ENCODE measurements around the gene COL4A1. TPM values are rescaled to one million over a fixed set of nuclear protein-coding genes. Genes with fewer than 3 reads are reported as not detected.

The COL4A1 gene
- total RNA-seq, 1 donor from 2014 or later, result not detected

- Mint-ChIP-seq H3K36me3 (ENCODE audit: low read depth) (no peaks in the 10 kb centered on the region), H3K27ac (no peak overlapping the region), H3K27me3 (ENCODE audit: insufficient read depth) (peaks cover 34% of the 10 kb centered on the region), H3K4me3 (no peak overlapping the region), H3K9me3 (no peaks in the 10 kb centered on the region), H3K4me1 (ENCODE audit: low read depth) (no peaks in the 10 kb centered on the region)
- intact Hi-C loops (cut with micrococcal nuclease), result no loop called here
- DNase-seq (ENCODE audit: low spot score), result no peak
Measured at GRCh38 chr13:110347535-110348308, 40.8 kb upstream of the COL4A1 start.

GRCh38 chr13:110347088-110347487, 40.1 kb upstream of the COL4A1 start:
- Mint-ChIP-seq H3K36me3 (ENCODE audit: low read depth) (no peaks in the 10 kb centered on the region), H3K9me3 (no peaks in the 10 kb centered on the region), H3K27me3 (ENCODE audit: insufficient read depth) (peaks cover 36% of the 10 kb centered on the region), H3K27ac (no peak overlapping the region), H3K4me1 (ENCODE audit: low read depth) (no peaks in the 10 kb centered on the region), H3K4me3 (no peak overlapping the region)
- intact Hi-C loops (cut with micrococcal nuclease), result no loop called here
- DNase-seq (ENCODE audit: low spot score), result no peak

- H3K4me1 Mint-ChIP-seq (ENCODE audit: low read depth), result peaks cover 3% of the 10 kb centered on the region
- no peak for DNase-seq (ENCODE audit: low spot score)
- H3K27ac Mint-ChIP-seq, result no peak overlapping the region
- intact Hi-C loops (cut with micrococcal nuclease), result no loop called here
- no peak overlapping the region for H3K4me3 Mint-ChIP-seq
- H3K27me3 Mint-ChIP-seq (ENCODE audit: insufficient read depth), result peaks cover 39% of the 10 kb centered on the region
- peaks cover 3% of the 10 kb centered on the region for H3K9me3 Mint-ChIP-seq
- peaks cover 1% of the 10 kb centered on the region for H3K36me3 Mint-ChIP-seq (ENCODE audit: low read depth)
Measured at GRCh38 chr13:110346661-110347067, 39.7 kb upstream of the COL4A1 start.

- Mint-ChIP-seq H3K4me3 (no peak overlapping the region), H3K27me3 (ENCODE audit: insufficient read depth) (peaks cover 40% of the 10 kb centered on the region), H3K9me3 (peaks cover 6% of the 10 kb centered on the region), H3K27ac (no peak overlapping the region), H3K4me1 (ENCODE audit: low read depth) (peaks cover 13% of the 10 kb centered on the region), H3K36me3 (ENCODE audit: low read depth) (peaks cover 5% of the 10 kb centered on the region)
- DNase-seq (ENCODE audit: low spot score), result no peak
- intact Hi-C loops (cut with micrococcal nuclease), result no loop called here
Measured at GRCh38 chr13:110345701-110346100, 38.7 kb upstream of the COL4A1 start.

GRCh38 chr13:110345266-110345665, 38.3 kb upstream of the COL4A1 start:
- intact Hi-C loops (cut with micrococcal nuclease), result no loop called here
- Mint-ChIP-seq H3K4me1 (ENCODE audit: low read depth) (peaks cover 17% of the 10 kb centered on the region), H3K4me3 (no peak overlapping the region), H3K27ac (no peak overlapping the region), H3K9me3 (peaks cover 7% of the 10 kb centered on the region), H3K36me3 (ENCODE audit: low read depth) (peaks cover 5% of the 10 kb centered on the region), H3K27me3 (ENCODE audit: insufficient read depth) (peaks cover 37% of the 10 kb centered on the region)
- no peak for DNase-seq (ENCODE audit: low spot score)

GRCh38 chr13:110344320-110344719, 37.4 kb upstream of the COL4A1 start:
- H3K4me3 Mint-ChIP-seq, result no peak overlapping the region
- intact Hi-C loops (cut with micrococcal nuclease), result no loop called here
- H3K27ac Mint-ChIP-seq, result no peak overlapping the region

GRCh38 chr13:110343241-110343865, 36.4 kb upstream of the COL4A1 start:
- no peak for DNase-seq (ENCODE audit: low spot score)
- intact Hi-C loops (cut with micrococcal nuclease), result no loop called here
- Mint-ChIP-seq H3K36me3 (ENCODE audit: low read depth) (peaks cover 5% of the 10 kb centered on the region), H3K4me1 (ENCODE audit: low read depth) (peaks cover 33% of the 10 kb centered on the region), H3K27ac (no peak overlapping the region), H3K4me3 (no peak overlapping the region), H3K9me3 (peaks cover 9% of the 10 kb centered on the region), H3K27me3 (ENCODE audit: insufficient read depth) (peaks cover 34% of the 10 kb centered on the region)

More at GRCh38 chr13:110344320-110344719, 37.4 kb upstream of the COL4A1 start:
- peaks cover 5% of the 10 kb centered on the region for H3K36me3 Mint-ChIP-seq (ENCODE audit: low read depth)
- peaks cover 36% of the 10 kb centered on the region for H3K27me3 Mint-ChIP-seq (ENCODE audit: insufficient read depth)
- peaks cover 9% of the 10 kb centered on the region for H3K9me3 Mint-ChIP-seq
- peaks cover 26% of the 10 kb centered on the region for H3K4me1 Mint-ChIP-seq (ENCODE audit: low read depth)
- DNase-seq (ENCODE audit: low spot score), result no peak

GRCh38 chr13:110342474-110342873, 35.5 kb upstream of the COL4A1 start:
- H3K27ac Mint-ChIP-seq, result no peak overlapping the region
- peaks cover 30% of the 10 kb centered on the region for H3K27me3 Mint-ChIP-seq (ENCODE audit: insufficient read depth)
- no peak overlapping the region for H3K4me3 Mint-ChIP-seq

GRCh38 chr13:110341445-110342244, 34.7 kb upstream of the COL4A1 start:
- no peak for DNase-seq (ENCODE audit: low spot score)
- Mint-ChIP-seq H3K36me3 (ENCODE audit: low read depth) (peaks cover 5% of the 10 kb centered on the region), H3K4me3 (peak overlapping the region; percentile 61), H3K27ac (no peak overlapping the region), H3K4me1 (ENCODE audit: low read depth) (peaks cover 33% of the 10 kb centered on the region), H3K27me3 (ENCODE audit: insufficient read depth) (peaks cover 30% of the 10 kb centered on the region), H3K9me3 (peaks cover 9% of the 10 kb centered on the region)
- intact Hi-C loops (cut with micrococcal nuclease), result no loop called here

More at GRCh38 chr13:110342474-110342873, 35.5 kb upstream of the COL4A1 start:
- Mint-ChIP-seq H3K9me3 (peaks cover 9% of the 10 kb centered on the region), H3K36me3 (ENCODE audit: low read depth) (peaks cover 5% of the 10 kb centered on the region), H3K4me1 (ENCODE audit: low read depth) (peaks cover 33% of the 10 kb centered on the region)
- no peak for DNase-seq (ENCODE audit: low spot score)
- intact Hi-C loops (cut with micrococcal nuclease), result no loop called here

GRCh38 chr13:110340812-110341444, 34.0 kb upstream of the COL4A1 start:
- H3K9me3 Mint-ChIP-seq, result peaks cover 12% of the 10 kb centered on the region
- DNase-seq (ENCODE audit: low spot score), result peak; percentile 38
- H3K4me1 Mint-ChIP-seq (ENCODE audit: low read depth), result peaks cover 33% of the 10 kb centered on the region
- peak overlapping the region; percentile 82 for H3K27ac Mint-ChIP-seq
- H3K36me3 Mint-ChIP-seq (ENCODE audit: low read depth), result peaks cover 5% of the 10 kb centered on the region
- peak overlapping the region; percentile 61 for H3K4me3 Mint-ChIP-seq
- H3K27me3 Mint-ChIP-seq (ENCODE audit: insufficient read depth), result peaks cover 33% of the 10 kb centered on the region
- intact Hi-C loops (cut with micrococcal nuclease), result no loop called here

- Mint-ChIP-seq H3K27ac (peak overlapping the region; percentile 75), H3K4me3 (peak overlapping the region; percentile 48), H3K27me3 (ENCODE audit: insufficient read depth) (peaks cover 31% of the 10 kb centered on the region), H3K36me3 (ENCODE audit: low read depth) (peaks cover 5% of the 10 kb centered on the region), H3K9me3 (peaks cover 14% of the 10 kb centered on the region), H3K4me1 (ENCODE audit: low read depth) (peaks cover 33% of the 10 kb centered on the region)
- intact Hi-C loops (cut with micrococcal nuclease), result no loop called here
- no peak for DNase-seq (ENCODE audit: low spot score)
Measured at GRCh38 chr13:110339975-110340550, 33.1 kb upstream of the COL4A1 start.

- DNase-seq (ENCODE audit: low spot score), result no peak
- Mint-ChIP-seq H3K4me1 (ENCODE audit: low read depth) (peaks cover 33% of the 10 kb centered on the region), H3K4me3 (no peak overlapping the region), H3K36me3 (ENCODE audit: low read depth) (peaks cover 5% of the 10 kb centered on the region), H3K27me3 (ENCODE audit: insufficient read depth) (peaks cover 32% of the 10 kb centered on the region), H3K9me3 (peaks cover 14% of the 10 kb centered on the region), H3K27ac (no peak overlapping the region)
- intact Hi-C loops (cut with micrococcal nuclease), result no loop called here
Measured at GRCh38 chr13:110339263-110339662, 32.3 kb upstream of the COL4A1 start.
